GM21576 (cell line): ENCODE results near the gene SEPTIN3.

Experiments
- ATAC-seq: cut with Tn5 transposase; IDR thresholded peaks from one replicate; pipeline ENCODE4 v1.9.1; 2021; ENCODE audit warnings: mild to moderate bottlenecking, moderate library complexity; ENCODE audit not compliant: unreplicated experiment

The SEPTIN3 gene

DNA sequence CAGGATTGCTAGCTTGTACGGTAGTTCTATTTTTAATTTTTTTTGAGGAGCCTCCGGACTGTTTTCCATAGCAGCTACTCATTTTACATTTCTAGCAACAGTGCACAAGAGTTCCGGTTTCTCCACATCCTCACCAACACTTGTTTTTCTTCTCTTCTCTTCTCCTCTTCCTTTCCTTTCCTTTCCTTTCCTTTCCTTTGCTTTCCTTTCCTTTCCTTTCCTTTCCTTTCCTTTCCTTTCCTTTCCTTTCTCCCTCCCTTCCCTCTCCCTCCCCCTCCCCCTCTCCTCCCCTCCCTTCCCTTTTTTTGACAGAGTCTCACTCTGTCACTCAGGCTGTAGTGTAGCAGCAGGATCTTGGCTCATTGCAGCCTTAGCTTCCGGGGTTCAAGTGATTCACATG is 38.7 kb downstream of the SEPTIN3 start:
- ATAC-seq = no peak

DNA sequence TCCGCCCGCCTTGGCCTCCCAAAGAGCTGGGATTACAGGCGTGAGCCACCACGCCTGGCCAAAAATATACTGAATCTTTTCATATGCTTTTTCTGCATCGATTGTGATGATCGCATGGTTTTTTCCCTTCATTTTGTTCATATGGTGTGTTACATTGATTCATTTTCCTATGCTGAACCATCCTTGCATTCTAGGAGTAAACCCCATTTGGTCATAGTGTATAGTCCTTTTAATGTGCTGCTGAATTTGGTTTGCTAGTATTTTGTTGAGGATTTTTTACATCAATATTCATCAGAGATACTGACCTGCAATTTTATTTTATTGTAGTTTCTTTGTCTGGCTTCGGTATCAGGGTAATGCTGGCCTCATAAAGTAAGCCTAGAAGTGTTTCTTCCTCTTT is 41.5 kb downstream of the SEPTIN3 start:
- ATAC-seq = no peak

DNA sequence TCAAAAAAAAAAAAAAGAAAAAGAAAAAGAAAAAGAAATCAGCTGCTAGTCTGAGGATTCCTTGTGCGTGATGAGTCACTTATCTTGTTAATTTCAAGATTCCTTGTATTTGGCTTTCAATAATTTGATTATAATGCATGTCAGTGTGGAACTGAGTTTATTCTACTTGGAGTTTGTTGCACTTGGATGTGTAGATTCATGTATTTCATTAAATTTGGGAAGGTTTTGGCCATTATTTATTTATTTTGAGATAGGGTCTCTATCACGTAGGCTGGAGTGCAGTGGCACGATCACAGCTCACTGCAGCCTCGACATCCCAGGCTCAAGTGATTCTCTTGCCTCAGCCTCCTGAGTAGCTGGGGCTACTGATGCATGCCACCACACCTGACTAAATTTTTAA is 44.1 kb downstream of the SEPTIN3 start:
- no peak for ATAC-seq

DNA sequence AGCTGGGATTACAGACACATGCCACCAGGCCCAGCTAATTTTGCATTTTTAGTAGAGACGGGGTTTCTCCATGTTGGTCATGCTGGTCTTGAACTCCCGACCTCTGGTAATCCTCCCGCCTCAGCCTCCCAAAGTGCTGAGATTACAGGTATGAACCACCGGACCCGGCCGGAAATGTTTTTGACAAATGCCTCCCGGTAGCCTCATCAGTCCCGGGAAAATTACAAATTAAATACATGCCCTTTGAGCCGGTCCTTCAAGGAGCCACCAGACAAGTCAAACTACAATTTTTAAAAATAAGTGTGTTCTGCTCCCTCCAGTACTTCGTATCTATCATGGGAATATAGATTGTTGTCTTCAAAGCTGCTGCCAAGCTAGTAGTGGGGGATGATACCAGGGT is 46.9 kb downstream of the SEPTIN3 start:
- no peak for ATAC-seq

DNA sequence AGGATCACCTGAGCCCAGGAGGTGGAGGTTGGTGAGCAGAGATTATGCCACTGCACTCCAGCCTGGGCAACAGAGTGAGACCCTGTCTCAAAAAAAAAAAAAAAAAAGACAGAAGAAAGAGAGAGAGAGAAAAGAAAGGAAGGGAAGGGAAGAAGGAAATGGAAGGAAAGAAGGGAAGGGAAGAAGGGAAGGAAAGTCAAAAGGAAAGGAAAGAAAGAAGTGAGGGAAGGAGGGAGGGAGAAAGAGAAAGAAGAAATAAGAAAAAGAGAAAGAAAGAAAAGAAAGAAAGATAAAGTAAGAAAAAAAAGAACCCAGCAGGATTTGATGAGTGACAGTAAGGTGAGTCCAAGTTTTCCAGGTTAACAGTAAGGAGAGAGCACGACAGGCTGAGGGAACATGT is 49.0 kb downstream of the SEPTIN3 start:
- no peak for ATAC-seq
